Fibroblast of mammary gland (primary cell): ENCODE data around the gene IFIT1B.
A peak's percentile ranks its signal among the peaks of the same experiment; 100 is the strongest.
"Not testable (repeated sequence)": the region's sequence is repeated elsewhere in the genome, so short reads cannot be mapped to it uniquely, and the experiment has no call there.

Experiments
- DNase-seq: peaks from one replicate; pipeline ENCODE4 v3.0.0-alpha.2; 2010; ENCODE audit warnings: low read depth
- H3K4me3 ChIP-seq: 2 replicates; pipeline ENCODE4 v1.5.1; 2011; ENCODE audit warnings: low read depth, mild to moderate bottlenecking, low read length, moderate library complexity; ENCODE audit not compliant: control insufficient read depth
- TF ChIP-seq, protein P1 (sequence below): conservative IDR thresholded peaks from 2 replicates; pipeline ENCODE4 v1.5.1; 2011; ENCODE audit warnings: low read depth, low read length, inconsistent platforms; ENCODE audit not compliant: control insufficient read depth, insufficient read depth

Gene IFIT1B

DNA sequence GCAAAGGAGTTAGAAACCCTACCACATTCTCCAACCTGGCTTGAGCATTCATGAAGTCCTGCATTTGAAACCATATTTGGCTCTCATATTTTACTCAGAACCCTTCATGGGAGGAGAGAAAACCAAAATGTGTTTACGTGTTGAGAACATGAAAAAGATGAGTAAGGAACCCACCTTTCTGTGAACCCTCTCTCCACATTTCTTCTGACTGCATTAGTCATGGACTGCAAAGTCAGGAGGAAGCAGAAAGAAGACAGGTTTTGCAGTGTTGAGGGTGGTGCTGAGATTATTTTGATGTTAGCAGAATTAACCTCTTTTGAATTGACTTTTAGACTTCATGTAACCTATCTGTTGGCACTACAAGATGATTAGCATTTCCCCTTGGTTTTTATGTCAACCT, 4.9 kb downstream of the IFIT1B start:
- TF ChIP-seq, protein P1, sequence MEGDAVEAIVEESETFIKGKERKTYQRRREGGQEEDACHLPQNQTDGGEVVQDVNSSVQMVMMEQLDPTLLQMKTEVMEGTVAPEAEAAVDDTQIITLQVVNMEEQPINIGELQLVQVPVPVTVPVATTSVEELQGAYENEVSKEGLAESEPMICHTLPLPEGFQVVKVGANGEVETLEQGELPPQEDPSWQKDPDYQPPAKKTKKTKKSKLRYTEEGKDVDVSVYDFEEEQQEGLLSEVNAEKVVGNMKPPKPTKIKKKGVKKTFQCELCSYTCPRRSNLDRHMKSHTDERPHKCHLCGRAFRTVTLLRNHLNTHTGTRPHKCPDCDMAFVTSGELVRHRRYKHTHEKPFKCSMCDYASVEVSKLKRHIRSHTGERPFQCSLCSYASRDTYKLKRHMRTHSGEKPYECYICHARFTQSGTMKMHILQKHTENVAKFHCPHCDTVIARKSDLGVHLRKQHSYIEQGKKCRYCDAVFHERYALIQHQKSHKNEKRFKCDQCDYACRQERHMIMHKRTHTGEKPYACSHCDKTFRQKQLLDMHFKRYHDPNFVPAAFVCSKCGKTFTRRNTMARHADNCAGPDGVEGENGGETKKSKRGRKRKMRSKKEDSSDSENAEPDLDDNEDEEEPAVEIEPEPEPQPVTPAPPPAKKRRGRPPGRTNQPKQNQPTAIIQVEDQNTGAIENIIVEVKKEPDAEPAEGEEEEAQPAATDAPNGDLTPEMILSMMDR: no peak
- no peak for DNase-seq
- no peak overlapping the region for H3K4me3 ChIP-seq

GRCh38 chr10:89384474-89385340, 6.9 kb downstream of the IFIT1B start:
- no peak overlapping the region for H3K4me3 ChIP-seq
- no peak for DNase-seq
- TF ChIP-seq, protein P1: no peak

GRCh38 chr10:89388806-89389205, 10.9 kb downstream of the IFIT1B start:
- H3K4me3 ChIP-seq: no peak overlapping the region
- no peak for DNase-seq
- TF ChIP-seq, protein P1: no peak

DNA sequence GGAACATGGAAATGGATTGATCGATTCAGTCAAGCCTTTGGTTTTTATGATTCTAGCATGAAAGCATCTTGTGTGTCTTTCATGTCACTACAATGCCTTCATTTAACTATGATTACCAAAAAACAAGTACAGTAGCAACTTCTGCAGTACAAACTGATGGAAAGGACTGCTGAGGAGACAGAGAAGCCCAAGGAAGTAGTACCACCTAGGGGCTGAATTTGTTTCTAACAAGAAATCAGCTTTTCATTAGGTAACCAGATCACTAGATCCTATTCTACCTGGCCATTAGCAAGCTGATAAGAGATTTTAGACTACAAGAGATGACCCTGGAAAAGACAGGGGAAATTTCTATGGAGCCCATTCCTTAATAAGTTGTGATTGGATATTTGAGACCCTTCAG, 11.4 kb downstream of the IFIT1B start:
- no peak overlapping the region for H3K4me3 ChIP-seq
- DNase-seq: peak; percentile 56
- TF ChIP-seq, protein P1: peak; percentile 47

DNA sequence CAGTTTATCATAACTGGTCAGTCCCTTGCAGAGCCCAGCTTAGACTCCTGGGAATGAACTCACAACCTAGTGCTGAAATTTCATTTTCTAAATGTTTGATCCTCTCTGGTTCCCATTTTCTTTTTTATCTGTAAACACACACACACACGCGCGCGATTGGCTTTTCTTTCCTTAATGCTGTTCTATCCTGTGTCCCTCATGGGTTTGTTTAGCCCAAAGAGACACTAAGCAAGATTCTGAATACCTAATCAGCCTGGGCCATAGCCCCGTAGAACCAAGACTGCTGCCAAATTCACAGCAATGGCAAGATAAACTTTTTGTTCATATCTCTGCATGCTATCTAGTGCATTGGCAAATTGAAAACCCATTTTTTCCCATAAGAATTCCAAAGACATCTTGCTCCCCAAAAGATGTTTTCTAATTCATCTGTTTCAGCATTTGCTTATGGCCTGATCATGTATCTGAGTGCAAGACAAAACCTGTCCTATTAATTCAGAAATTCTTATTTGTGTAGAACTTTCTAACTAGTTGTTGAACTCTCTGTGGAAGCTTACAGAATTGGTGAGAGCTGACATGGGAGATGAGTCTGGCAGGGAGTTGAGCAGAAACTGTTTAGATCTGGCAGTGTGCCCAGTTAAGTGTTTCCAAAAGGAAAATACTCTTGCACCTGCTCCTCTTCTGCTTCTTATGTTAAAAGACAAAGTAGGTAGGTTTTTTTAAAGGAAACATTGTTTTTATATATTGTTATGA, 12.8 kb downstream of the IFIT1B start:
- TF ChIP-seq, protein P1: no peak
- no peak overlapping the region for H3K4me3 ChIP-seq
- no peak for DNase-seq

GRCh38 chr10:89391226-89391576, 13.3 kb downstream of the IFIT1B start:
- not testable (repeated sequence) for H3K4me3 ChIP-seq, DNase-seq
